ENCODE data around the gene PPP2R5E.

DNA sequence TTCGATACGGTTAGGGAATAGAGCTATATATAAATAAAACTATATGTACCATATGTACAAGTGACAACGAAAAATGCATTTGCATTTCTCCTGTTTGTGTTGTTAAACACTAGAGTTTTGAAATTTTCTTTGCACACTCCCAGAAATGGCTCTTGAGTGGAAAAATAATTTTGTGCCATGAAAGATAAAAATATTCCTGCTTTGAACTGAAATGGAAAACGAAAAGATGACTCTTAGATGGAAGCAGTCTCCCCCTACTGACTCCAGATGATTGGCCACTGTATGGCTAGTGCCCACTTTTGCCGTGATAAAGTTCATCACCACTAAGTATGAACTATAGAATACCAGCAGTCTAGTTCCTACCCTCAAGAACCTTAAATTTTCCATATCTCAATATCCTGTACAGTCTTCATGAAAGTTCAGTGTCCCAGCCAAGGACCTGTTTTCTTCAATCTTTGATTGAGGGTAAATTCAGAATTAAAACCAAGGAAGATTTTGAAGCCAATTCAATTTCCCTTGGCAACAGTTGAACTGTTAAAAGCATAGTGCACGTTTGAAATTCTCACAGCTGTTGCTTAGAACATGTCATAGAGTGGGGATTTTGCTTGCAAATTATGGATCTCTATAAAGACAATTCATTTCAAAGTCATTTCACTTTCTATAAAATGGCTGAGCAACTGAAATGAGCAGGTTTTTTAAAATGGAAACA lies 1.6 kb upstream of the PPP2R5E start:
- TF ChIP-seq, protein P1, sequence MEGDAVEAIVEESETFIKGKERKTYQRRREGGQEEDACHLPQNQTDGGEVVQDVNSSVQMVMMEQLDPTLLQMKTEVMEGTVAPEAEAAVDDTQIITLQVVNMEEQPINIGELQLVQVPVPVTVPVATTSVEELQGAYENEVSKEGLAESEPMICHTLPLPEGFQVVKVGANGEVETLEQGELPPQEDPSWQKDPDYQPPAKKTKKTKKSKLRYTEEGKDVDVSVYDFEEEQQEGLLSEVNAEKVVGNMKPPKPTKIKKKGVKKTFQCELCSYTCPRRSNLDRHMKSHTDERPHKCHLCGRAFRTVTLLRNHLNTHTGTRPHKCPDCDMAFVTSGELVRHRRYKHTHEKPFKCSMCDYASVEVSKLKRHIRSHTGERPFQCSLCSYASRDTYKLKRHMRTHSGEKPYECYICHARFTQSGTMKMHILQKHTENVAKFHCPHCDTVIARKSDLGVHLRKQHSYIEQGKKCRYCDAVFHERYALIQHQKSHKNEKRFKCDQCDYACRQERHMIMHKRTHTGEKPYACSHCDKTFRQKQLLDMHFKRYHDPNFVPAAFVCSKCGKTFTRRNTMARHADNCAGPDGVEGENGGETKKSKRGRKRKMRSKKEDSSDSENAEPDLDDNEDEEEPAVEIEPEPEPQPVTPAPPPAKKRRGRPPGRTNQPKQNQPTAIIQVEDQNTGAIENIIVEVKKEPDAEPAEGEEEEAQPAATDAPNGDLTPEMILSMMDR (IDR thresholded peaks at IDR 0.05; ENCODE audit: low read depth, low read length) = peak; percentile 22
- TF ChIP-seq, protein P2, sequence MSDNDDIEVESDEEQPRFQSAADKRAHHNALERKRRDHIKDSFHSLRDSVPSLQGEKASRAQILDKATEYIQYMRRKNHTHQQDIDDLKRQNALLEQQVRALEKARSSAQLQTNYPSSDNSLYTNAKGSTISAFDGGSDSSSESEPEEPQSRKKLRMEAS (IDR thresholded peaks at IDR 0.05; ENCODE audit: low read depth, low read length) = no peak
- TF ChIP-seq POLR2A (IDR thresholded peaks at IDR 0.05; ENCODE audit: extremely low read depth, insufficient read length) = no peak

Data from NB4 (cell line).